Measurements from ENCODE around the gene SLC51B.

DNA sequence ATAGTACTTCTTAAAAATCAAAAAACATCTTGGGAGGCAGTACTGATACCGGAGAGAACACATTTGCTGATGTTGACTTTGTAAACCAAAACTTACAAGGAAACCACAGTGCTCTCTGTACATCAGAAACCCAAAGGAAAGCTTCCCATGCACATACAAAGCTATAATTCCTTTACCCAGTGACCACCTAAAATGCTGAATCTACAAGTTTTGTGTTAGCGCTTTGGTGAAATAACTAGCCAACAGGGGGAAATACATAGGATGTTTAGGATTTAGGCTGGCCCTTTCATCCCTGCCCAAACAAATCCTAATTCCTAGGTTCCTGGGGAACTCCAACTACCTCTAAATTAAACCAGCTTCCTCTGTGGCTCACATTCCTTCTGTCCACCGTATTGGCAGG, 40.2 kb upstream of the SLC51B start:
- TF ChIP-seq RAD21 (conservative IDR thresholded peaks at IDR 0.05) (no peak), POLR2AphosphoS5 (IDR thresholded peaks at IDR 0.05) (no peak), TAF1 (IDR thresholded peaks at IDR 0.05; ENCODE audit: low read depth) (no peak)
- TF ChIP-seq, protein P1, sequence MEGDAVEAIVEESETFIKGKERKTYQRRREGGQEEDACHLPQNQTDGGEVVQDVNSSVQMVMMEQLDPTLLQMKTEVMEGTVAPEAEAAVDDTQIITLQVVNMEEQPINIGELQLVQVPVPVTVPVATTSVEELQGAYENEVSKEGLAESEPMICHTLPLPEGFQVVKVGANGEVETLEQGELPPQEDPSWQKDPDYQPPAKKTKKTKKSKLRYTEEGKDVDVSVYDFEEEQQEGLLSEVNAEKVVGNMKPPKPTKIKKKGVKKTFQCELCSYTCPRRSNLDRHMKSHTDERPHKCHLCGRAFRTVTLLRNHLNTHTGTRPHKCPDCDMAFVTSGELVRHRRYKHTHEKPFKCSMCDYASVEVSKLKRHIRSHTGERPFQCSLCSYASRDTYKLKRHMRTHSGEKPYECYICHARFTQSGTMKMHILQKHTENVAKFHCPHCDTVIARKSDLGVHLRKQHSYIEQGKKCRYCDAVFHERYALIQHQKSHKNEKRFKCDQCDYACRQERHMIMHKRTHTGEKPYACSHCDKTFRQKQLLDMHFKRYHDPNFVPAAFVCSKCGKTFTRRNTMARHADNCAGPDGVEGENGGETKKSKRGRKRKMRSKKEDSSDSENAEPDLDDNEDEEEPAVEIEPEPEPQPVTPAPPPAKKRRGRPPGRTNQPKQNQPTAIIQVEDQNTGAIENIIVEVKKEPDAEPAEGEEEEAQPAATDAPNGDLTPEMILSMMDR (IDR thresholded peaks at IDR 0.05; ENCODE audit: poor library complexity, severe bottlenecking), result no peak

Measured in neural cell (in vitro differentiated cells).